CD8-positive, alpha-beta memory T cell (primary cell): ENCODE measurements around the gene STK39. TPM values are rescaled to one million over a fixed set of nuclear protein-coding genes. Genes with fewer than 3 reads are reported as not detected.
A peak's percentile ranks its signal among the peaks of the same experiment; 100 is the strongest.

Experiments used
- CTCF ChIA-PET: fragments of 350-600 bp; sonication (Branson Sonifier 250); formaldehyde crosslinking; loops from one replicate; lab custom pipeline; 2021; ENCODE audit warnings: antibody characterized with exemption; lab: Charles Lee
- POLR2A ChIA-PET: fragments of 350-600 bp; sonication (Branson Sonifier 250); formaldehyde crosslinking; loops from one replicate; lab custom pipeline; 2021; ENCODE audit warnings: antibody characterized with exemption; lab: Charles Lee
- DNase-seq, 5 donors: peaks; one replicate each; pipeline versions ENCODE4 v3.0.0 to v3.0.0-alpha.2; 2020 to 2022; ENCODE audit warnings: mixed read lengths in 1 of 5
- H3K27ac ChIP-seq: one replicate; pipeline ENCODE4 v1.7.0; 2013; ENCODE audit warnings: low read depth, mild to moderate bottlenecking, low read length, moderate library complexity
- H3K27me3 ChIP-seq: 2 replicates; pipeline ENCODE4 v1.7.0; 2013; ENCODE audit warnings: low read length, mild to moderate bottlenecking; ENCODE audit not compliant: insufficient read depth, poor library complexity, severe bottlenecking
- H3K36me3 ChIP-seq: 2 replicates; pipeline ENCODE4 v1.7.0; 2013; ENCODE audit warnings: mild to moderate bottlenecking, low read length, moderate library complexity; ENCODE audit not compliant: insufficient read depth
- H3K4me1 ChIP-seq: 2 replicates; pipeline ENCODE4 v1.7.0; 2013; ENCODE audit warnings: mild to moderate bottlenecking, low read length, moderate library complexity; ENCODE audit not compliant: insufficient read depth
- H3K4me3 ChIP-seq: 2 replicates; pipeline ENCODE4 v1.7.0; 2013; ENCODE audit warnings: mild to moderate bottlenecking, low read length
- H3K9me3 ChIP-seq: 2 replicates; pipeline ENCODE4 v1.7.0; 2013; ENCODE audit warnings: mild to moderate bottlenecking, low read length
- H3K27ac Mint-ChIP-seq, 8 donors: one replicate each; pipeline ENCODE4 v1.8.0; 2020 to 2021; ENCODE audit warnings: mixed read lengths in 8 of 8, mild to moderate bottlenecking in 6 of 8, inconsistent platforms in 3 of 8, moderate library complexity in 3 of 8
- H3K27me3 Mint-ChIP-seq, 2 donors: one replicate each; pipeline ENCODE4 v1.8.0; 2020 to 2021; ENCODE audit warnings: mixed read lengths in 2 of 2, mild to moderate bottlenecking in 1 of 2, moderate library complexity in 1 of 2
- H3K36me3 Mint-ChIP-seq, 3 donors: one replicate each; pipeline ENCODE4 v1.8.0; 2020 to 2021; ENCODE audit warnings: mixed read lengths in 3 of 3, inconsistent platforms in 1 of 3, mild to moderate bottlenecking in 1 of 3
- H3K4me1 Mint-ChIP-seq, 3 donors: one replicate each; pipeline ENCODE4 v1.8.0; 2020 to 2021; ENCODE audit warnings: mixed read lengths in 3 of 3, inconsistent platforms in 1 of 3, mild to moderate bottlenecking in 1 of 3
- H3K4me3 Mint-ChIP-seq, 7 donors: one replicate each; pipeline ENCODE4 v1.8.0; 2020 to 2021; ENCODE audit warnings: mixed read lengths in 7 of 7, mild to moderate bottlenecking in 6 of 7, moderate library complexity in 4 of 7, inconsistent platforms in 2 of 7
- H3K9me3 Mint-ChIP-seq, 5 donors: one replicate each; pipeline ENCODE4 v1.8.0; 2020 to 2022; ENCODE audit warnings: mixed read lengths in 5 of 5, mild to moderate bottlenecking in 3 of 5, moderate library complexity in 2 of 5, inconsistent platforms in 1 of 5
- polyA plus RNA-seq: library from polyadenylated mRNA; unstranded; fragments of 300-500 nt; fragmentation: Illumina TruSeq; gene quantifications from one replicate; pipeline ENCODE4 v1.2.3, GENCODE V29; 2021
- total RNA-seq, 2 experiments: library from RNA; stranded (reverse); gene quantifications; one replicate each; pipeline ENCODE4 v1.2.3, GENCODE V29; 2021

Gene STK39
- total and polyA plus RNA-seq, 3 experiments from 2014 or later: 11.2 to 28.3 (median 25.7) TPM

DNA sequence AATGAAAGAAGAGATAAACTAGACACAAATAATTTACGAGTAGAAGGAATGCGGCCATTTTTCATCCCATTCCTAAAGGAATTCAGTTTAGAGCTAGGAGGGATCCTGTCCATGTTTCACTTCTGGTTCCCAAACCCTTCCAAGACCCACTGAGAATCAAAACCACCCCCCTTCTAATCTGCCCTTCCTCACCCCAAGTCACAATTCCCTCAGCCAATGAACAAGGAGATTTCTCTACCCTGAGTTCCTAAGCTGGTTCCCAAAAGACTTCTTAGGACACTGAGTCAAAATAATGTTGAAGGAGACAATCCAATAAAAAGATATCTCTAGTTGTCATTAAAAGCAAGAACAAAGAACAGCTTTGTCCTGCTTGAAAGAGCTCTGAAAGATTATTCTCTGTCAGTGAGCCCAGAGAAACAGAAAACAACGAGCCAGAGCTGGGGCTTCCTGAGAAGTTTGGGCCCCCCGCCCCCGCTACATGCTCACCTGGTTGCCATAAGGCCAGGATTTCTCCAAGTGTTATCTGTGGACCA, 45.7 kb downstream of the STK39 start:
- no peaks in the 10 kb centered on the region for H3K36me3 ChIP-seq
- H3K4me1 ChIP-seq: peaks cover 6% of the 10 kb centered on the region
- Mint-ChIP-seq H3K9me3 (no peaks in the 10 kb centered on the region), H3K4me3 (peak overlapping the region in 1 of 7 donors; percentile 65), H3K36me3 (peaks cover 0 to 13% (median 7%) of the 10 kb centered on the region in 3 donors), H3K27me3 (no peaks in the 10 kb centered on the region), H3K4me1 (peaks cover 65 to 82% (median 79%) of the 10 kb centered on the region in 3 donors), H3K27ac (peak overlapping the region in 4 of 8 donors; percentile 25 to 80 (median 35))
- CTCF ChIA-PET: interaction anchor here (1.4 kb wide), 1 partner anchor 33 kb away, joined by 3 read pairs; no protein-coding TSS in a partner anchor
- no peak overlapping the region for H3K27ac ChIP-seq
- no peaks in the 10 kb centered on the region for H3K27me3 ChIP-seq
- no peak for DNase-seq
- H3K9me3 ChIP-seq: no peaks in the 10 kb centered on the region
- POLR2A ChIA-PET: no interaction called here
- H3K4me3 ChIP-seq: no peak overlapping the region

DNA sequence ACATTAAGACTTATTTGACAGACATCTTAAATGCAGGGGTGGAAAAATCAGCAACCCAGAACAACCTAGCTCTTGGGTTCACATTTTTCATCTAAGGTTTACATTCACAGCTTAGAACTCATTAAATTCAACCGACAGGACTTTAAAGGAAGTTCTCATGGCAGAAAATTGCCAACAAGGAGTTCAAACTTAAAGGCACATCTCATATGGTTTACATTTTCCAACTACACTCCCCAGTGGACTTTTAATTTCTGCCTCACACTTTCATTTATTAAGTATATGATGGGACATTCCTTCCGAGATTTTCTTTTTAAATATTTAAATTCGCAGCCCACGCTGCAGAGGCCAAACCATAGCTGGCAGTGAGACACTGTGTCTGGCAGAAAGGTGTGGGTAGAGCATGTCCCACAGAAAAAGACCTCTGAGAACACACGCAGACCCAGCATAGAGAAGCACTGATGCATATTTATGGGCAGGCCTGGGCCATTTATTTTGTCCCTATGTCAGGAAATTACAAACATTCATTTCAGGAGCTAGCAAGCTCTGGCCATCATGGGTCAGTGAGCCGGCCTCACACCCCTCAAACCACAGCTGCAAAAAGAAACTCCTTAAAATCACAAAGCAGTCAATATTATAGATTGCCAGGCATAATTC, 46.3 kb downstream of the STK39 start:
- POLR2A ChIA-PET: no interaction called here
- Mint-ChIP-seq H3K9me3 (no peaks in the 10 kb centered on the region), H3K4me3 (peak overlapping the region in 1 of 7 donors; percentile 65), H3K27ac (peak overlapping the region in 4 of 8 donors; percentile 25 to 80 (median 39)), H3K27me3 (no peaks in the 10 kb centered on the region), H3K36me3 (peaks cover 0 to 14% (median 5%) of the 10 kb centered on the region in 3 donors), H3K4me1 (peaks cover 68 to 84% (median 82%) of the 10 kb centered on the region in 3 donors)
- H3K9me3 ChIP-seq: no peaks in the 10 kb centered on the region
- H3K36me3 ChIP-seq: no peaks in the 10 kb centered on the region
- H3K4me1 ChIP-seq: peaks cover 7% of the 10 kb centered on the region
- no peaks in the 10 kb centered on the region for H3K27me3 ChIP-seq
- no peak overlapping the region for H3K27ac ChIP-seq
- CTCF ChIA-PET: interaction anchor here (1.3 to 1.4 kb wide), 2 partner anchors 8 to 33 kb away, joined by 3 read pairs; no protein-coding TSS in a partner anchor
- no peak for DNase-seq
- no peak overlapping the region for H3K4me3 ChIP-seq

DNA sequence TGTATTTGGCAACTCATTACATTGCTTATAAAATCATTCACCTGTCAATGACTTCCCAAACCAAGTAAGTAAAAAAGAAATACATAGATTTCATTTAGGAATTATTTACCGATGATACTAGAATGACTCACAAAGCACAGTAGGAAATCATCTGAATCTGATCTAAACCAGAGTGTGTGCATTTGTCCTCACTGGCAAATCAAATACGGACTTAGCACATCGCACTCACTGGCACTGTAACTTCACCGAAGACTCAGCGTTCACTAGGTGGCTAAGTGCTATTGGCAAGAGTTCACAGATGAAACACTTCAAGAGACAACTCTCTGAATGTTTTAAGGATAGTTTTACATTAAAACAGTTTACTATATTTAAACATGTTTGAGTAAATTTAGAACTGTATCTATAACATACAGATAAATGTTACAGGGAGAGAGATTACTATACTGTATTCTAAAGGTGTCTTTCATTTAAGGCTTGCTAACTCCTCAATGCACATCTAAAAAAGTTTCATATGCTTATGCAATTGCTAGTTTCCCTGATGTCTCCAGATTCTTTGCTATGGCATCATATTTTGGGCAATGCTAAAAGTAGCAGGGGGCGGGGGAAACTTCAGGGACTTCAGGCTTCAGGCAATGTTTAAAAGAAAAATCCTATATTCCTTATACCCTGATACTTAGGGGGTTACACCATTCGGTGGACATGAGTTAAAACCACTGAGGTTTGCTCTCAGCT, 48.8 kb downstream of the STK39 start:
- Histone ChIP-seq H3K27me3 (no peaks in the 10 kb centered on the region), H3K4me3 (no peak overlapping the region), H3K4me1 (peaks cover 30% of the 10 kb centered on the region), H3K9me3 (no peaks in the 10 kb centered on the region), H3K36me3 (no peaks in the 10 kb centered on the region), H3K27ac (no peak overlapping the region)
- H3K36me3 Mint-ChIP-seq: peaks cover 0 to 12% (median 2%) of the 10 kb centered on the region in 3 donors
- H3K4me3 Mint-ChIP-seq: no peak overlapping the region
- no peaks in the 10 kb centered on the region for H3K27me3 Mint-ChIP-seq
- no peak for DNase-seq
- peaks cover 77 to 91% (median 89%) of the 10 kb centered on the region in 3 donors for H3K4me1 Mint-ChIP-seq
- H3K9me3 Mint-ChIP-seq: no peaks in the 10 kb centered on the region
- CTCF ChIA-PET: no interaction called here
- POLR2A ChIA-PET: no interaction called here
- peak overlapping the region in 2 of 8 donors; percentile 33 to 35 for H3K27ac Mint-ChIP-seq

DNA sequence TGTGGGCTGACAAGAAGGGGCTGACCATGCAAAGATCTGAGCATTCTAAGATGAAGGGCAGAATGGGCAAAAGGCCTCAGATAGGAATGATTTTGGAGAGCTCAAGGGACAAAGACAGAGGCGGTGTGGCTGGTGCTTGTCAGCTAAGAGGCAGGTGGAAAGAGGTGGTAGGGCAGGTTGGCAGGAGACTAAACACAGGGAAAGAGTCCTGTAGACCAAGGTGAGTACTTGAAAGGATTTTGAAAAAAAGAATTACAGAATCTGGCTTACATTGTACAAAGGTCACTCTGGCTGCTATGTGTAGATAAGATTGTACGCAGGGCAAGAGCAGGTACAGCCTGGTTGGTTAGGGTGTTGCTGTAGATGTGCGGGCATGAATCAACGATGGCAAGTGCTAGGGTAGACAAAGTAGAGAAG, 50.6 kb downstream of the STK39 start:
- H3K4me1 Mint-ChIP-seq: peaks cover 78 to 91% (median 91%) of the 10 kb centered on the region in 3 donors
- ChIA-PET CTCF (interaction anchor here (0.8 kb wide), 1 partner anchor 11 kb away, joined by 3 read pairs; no protein-coding TSS in a partner anchor), POLR2A (interaction anchor here (0.6 kb wide), 1 partner anchor 26 kb away, joined by 3 read pairs; no protein-coding TSS in a partner anchor)
- peaks cover 0 to 1% (median 0%) of the 10 kb centered on the region in 3 donors for H3K36me3 Mint-ChIP-seq
- peak overlapping the region; percentile 20 to 94 (median 70) for H3K27ac Mint-ChIP-seq
- H3K36me3 ChIP-seq: no peaks in the 10 kb centered on the region
- H3K27me3 Mint-ChIP-seq: no peaks in the 10 kb centered on the region
- peak overlapping the region in 1 of 7 donors; percentile 14 for H3K4me3 Mint-ChIP-seq
- DNase-seq: no peak
- no peaks in the 10 kb centered on the region for H3K9me3 Mint-ChIP-seq
- H3K9me3 ChIP-seq: no peaks in the 10 kb centered on the region
- no peak overlapping the region for H3K27ac ChIP-seq
- H3K27me3 ChIP-seq: no peaks in the 10 kb centered on the region
- H3K4me3 ChIP-seq: no peak overlapping the region
- H3K4me1 ChIP-seq: peaks cover 47% of the 10 kb centered on the region

DNA sequence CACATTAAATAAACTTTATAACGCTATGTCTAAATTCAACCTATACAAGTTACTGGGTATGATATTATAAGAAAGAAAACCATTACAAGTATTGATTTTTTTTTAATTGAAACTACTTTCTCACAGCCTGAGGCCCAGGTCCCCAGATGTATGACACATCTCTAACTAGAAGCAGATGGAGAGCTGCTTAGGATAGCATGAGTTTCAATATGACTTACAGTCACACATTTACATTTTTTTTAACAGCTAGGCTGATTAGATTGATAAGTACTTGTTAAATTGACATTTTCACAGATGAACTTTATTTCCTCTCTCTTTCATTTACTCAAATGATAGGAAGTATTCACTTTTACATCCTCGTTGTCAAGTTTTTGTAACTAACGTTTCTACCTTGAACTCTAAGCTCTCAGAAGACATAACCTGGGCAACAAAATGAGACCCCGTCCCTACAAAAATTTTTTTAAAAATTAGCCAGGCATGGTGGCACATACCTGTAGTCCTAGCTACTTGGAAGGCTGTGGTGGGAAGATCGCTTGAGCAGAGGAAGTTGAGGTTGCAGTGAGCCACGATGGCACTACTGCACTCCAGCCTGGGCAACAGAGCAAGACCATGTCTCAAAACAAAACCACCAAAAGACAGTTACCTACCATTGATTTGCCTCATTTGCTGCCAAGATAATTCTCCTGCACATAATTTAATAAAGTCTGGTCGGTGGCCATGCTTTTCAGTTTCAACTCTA, 52.4 kb downstream of the STK39 start:
- Histone ChIP-seq H3K4me3 (no peak overlapping the region), H3K4me1 (peaks cover 48% of the 10 kb centered on the region), H3K36me3 (no peaks in the 10 kb centered on the region), H3K9me3 (no peaks in the 10 kb centered on the region), H3K27me3 (no peaks in the 10 kb centered on the region), H3K27ac (peak overlapping the region; percentile 34)
- Mint-ChIP-seq H3K9me3 (no peaks in the 10 kb centered on the region), H3K4me1 (peaks cover 79 to 95% (median 95%) of the 10 kb centered on the region in 3 donors), H3K27me3 (no peaks in the 10 kb centered on the region), H3K27ac (peak overlapping the region; percentile 87 to 98 (median 92)), H3K36me3 (peaks cover 0 to 1% (median 0%) of the 10 kb centered on the region in 3 donors), H3K4me3 (peak overlapping the region; percentile 55 to 91 (median 81))
- ChIA-PET POLR2A (interaction anchor here (1.3 to 1.6 kb wide), 2 partner anchors 19 to 50 kb away, joined by 3 read pairs; no protein-coding TSS in a partner anchor), CTCF (interaction anchor here (1.1 to 2.2 kb wide), 3 partner anchors 9 to 52 kb away, joined by 3 to 6 read pairs (median 3); partner anchors contain the start of gene STK39)
- peak in 3 of 5 donors; percentile 6 to 54 (median 48) for DNase-seq

DNA sequence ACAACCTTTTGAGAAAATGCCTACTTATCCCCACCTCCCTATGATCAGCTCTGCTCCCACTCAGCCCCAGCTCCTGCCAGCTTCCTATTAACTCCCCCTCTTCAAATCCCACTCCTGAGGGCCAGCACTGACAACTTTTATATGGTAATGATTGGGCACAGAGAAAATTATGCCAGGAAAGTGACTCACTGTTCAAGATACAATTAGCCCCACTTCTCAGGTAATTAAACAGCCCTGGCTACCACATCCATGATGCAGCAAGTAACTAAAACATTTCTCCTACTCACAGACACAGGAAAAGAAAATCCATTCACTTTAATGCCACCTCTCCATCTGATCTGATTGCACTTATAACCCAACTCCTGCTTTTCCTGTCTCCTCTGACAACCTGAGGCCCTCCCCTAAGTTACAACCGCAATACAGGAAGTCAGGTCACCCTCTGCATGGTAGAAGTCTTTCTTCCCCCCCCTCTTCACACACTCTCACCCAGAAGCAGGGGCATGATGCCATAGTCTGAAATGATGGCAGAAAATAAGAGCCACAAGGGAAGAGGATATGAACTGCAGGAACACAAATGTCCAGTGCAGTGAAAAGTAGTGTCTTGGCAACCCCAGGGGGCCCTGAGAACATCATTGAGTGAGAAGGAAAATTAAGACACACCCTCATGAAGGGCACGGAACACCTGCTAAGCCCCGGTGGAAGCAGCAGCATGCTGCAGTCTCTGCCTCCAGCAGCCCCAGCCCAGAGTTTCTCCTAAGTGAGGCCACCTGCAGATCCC, 54.4 kb downstream of the STK39 start:
- ChIA-PET CTCF (no interaction called here), POLR2A (no interaction called here)
- Mint-ChIP-seq H3K36me3 (peaks cover 0 to 5% (median 1%) of the 10 kb centered on the region in 3 donors), H3K9me3 (no peaks in the 10 kb centered on the region), H3K4me3 (peak overlapping the region; percentile 25 to 81 (median 70)), H3K4me1 (peaks cover 76 to 94% (median 93%) of the 10 kb centered on the region in 3 donors), H3K27ac (peak overlapping the region; percentile 48 to 97 (median 76)), H3K27me3 (no peaks in the 10 kb centered on the region)
- Histone ChIP-seq H3K36me3 (no peaks in the 10 kb centered on the region), H3K27ac (no peak overlapping the region), H3K27me3 (no peaks in the 10 kb centered on the region), H3K4me1 (peaks cover 43% of the 10 kb centered on the region), H3K9me3 (no peaks in the 10 kb centered on the region), H3K4me3 (peak overlapping the region; percentile 35)
- peak; percentile 4 to 67 (median 65) for DNase-seq
